Measurements from ENCODE around the gene VWA7. TPM values are rescaled to one million over a fixed set of nuclear protein-coding genes. Genes with fewer than 3 reads are reported as not detected.

Gene VWA7
- total RNA-seq, 1 experiment from 2014 or later, result 2.5 TPM

DNA sequence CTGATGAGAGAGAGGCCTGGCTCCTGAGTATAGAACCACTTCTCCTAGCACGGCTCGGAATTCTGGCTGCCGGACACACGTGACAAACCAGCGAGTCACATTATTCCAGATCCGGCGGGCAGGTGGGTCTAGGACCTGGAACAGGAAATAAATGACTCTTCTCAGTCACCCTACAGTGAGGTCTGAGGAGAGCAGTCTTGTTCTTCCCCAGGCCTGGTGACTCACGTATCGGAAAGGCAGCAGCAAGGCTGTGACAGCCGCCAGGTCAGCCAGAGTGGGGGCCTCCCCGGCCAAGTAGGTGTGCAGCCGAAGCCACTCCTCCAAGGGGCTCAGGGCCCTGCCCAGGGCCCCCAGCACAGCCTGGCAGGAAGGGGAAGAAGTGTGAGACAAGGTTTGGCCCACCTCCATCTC is 15.6 kb upstream of the VWA7 start:
- Histone ChIP-seq H3K18ac (ENCODE audit: insufficient read length, low read depth, low read length) (no peak overlapping the region), H3K27ac (ENCODE audit: insufficient read length, low read depth, low read length) (no peak overlapping the region), H2AFZ (ENCODE audit: low read length) (no peak overlapping the region), H3T11ph (ENCODE audit: low read length) (no peak overlapping the region), H3K4me1 (ENCODE audit: insufficient read depth, low read length) (no peaks in the 10 kb centered on the region), H3K9me3 (ENCODE audit: control insufficient read depth, low read depth, low read length) (no peaks in the 10 kb centered on the region), H3K56ac (ENCODE audit: insufficient read length, low read depth, low read length) (no peak overlapping the region), H2BK120ac (ENCODE audit: low read depth, low read length, poor library complexity, severe bottlenecking) (no peak overlapping the region), H3K9ac (ENCODE audit: extremely low read depth, insufficient read length, low read length) (no peak overlapping the region), H3K14ac (ENCODE audit: insufficient read depth, low read length) (no peak overlapping the region), H2BK12ac (ENCODE audit: insufficient read length, low read depth, low read length) (no peak overlapping the region), H3K23me2 (ENCODE audit: insufficient read length, low read depth, low read length, poor library complexity, severe bottlenecking) (peaks cover 3% of the 10 kb centered on the region), H2BK20ac (ENCODE audit: low read depth, low read length, poor library complexity, severe bottlenecking) (no peak overlapping the region), H4K20me1 (ENCODE audit: control insufficient read depth, insufficient read depth, insufficient read length) (peaks cover 3% of the 10 kb centered on the region), H4K91ac (ENCODE audit: insufficient read length, low read depth, low read length) (no peak overlapping the region), H2BK5ac (ENCODE audit: insufficient read length, low read length) (no peak overlapping the region), H2AK5ac (ENCODE audit: insufficient read length, low read length) (no peak overlapping the region), H2BK15ac (ENCODE audit: low read depth, low read length) (no peak overlapping the region), H3K23ac (ENCODE audit: insufficient read length, low read depth, low read length) (no peak overlapping the region), H3K79me2 (ENCODE audit: insufficient read depth, low read length) (peaks cover 2% of the 10 kb centered on the region; the same call in 1 of the 2 replicates), H3K27me3 (ENCODE audit: insufficient read depth, low read length) (no peaks in the 10 kb centered on the region), H4K8ac (replicated peaks; ENCODE audit: insufficient read length, low read depth, low read length) (no peak overlapping the region), H4K5ac (ENCODE audit: insufficient read length, low read depth, low read length) (no peak overlapping the region), H3K79me1 (ENCODE audit: insufficient read depth, low read depth, low read length, poor library complexity, severe bottlenecking) (no peaks in the 10 kb centered on the region), H3K4ac (ENCODE audit: low read depth, low read length) (no peak overlapping the region), H3K4me2 (ENCODE audit: insufficient read depth, insufficient read length, low read length) (no peak overlapping the region)
- H3K4me1 Mint-ChIP-seq, result peaks cover 10% of the 10 kb centered on the region in 2 experiments
- no peaks in the 10 kb centered on the region for H3K9me3 Mint-ChIP-seq
- H3K36me3 Mint-ChIP-seq (ENCODE audit: insufficient read depth in 1 of 3, low read depth in 3 of 3), result peaks cover 19 to 59% (median 46%) of the 10 kb centered on the region in 3 experiments
- no peak for DNase-seq
- peak overlapping the region in 1 of 3 experiments; percentile 59; a peak in 1 of 7 replicates for H3K27ac Mint-ChIP-seq
- no peaks in the 10 kb centered on the region for H3K27me3 Mint-ChIP-seq (ENCODE audit: low read depth)
- WGBS (ENCODE audit: extremely low coverage, insufficient read length, low lambda C conversion rate), result no CpG with 5 or more reads among the region's 12 CpGs
- H3K4me3 Mint-ChIP-seq, result no peak overlapping the region; a peak in 1 of 5 replicates
- TF ChIP-seq, protein P1, sequence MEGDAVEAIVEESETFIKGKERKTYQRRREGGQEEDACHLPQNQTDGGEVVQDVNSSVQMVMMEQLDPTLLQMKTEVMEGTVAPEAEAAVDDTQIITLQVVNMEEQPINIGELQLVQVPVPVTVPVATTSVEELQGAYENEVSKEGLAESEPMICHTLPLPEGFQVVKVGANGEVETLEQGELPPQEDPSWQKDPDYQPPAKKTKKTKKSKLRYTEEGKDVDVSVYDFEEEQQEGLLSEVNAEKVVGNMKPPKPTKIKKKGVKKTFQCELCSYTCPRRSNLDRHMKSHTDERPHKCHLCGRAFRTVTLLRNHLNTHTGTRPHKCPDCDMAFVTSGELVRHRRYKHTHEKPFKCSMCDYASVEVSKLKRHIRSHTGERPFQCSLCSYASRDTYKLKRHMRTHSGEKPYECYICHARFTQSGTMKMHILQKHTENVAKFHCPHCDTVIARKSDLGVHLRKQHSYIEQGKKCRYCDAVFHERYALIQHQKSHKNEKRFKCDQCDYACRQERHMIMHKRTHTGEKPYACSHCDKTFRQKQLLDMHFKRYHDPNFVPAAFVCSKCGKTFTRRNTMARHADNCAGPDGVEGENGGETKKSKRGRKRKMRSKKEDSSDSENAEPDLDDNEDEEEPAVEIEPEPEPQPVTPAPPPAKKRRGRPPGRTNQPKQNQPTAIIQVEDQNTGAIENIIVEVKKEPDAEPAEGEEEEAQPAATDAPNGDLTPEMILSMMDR (conservative IDR thresholded peaks at IDR 0.05), result no peak

Measured in H9 (cell line).